GM10266 (cell line): ENCODE results near the gene CHIA.

Experiments used
- DNase-seq: peaks from one replicate; pipeline ENCODE4 v3.0.0; 2012; ENCODE audit errors: extremely low spot score
- CTCF ChIP-seq: IDR thresholded peaks from 2 replicates; pipeline ENCODE4 v1.5.1; 2012; ENCODE audit warnings: mild to moderate bottlenecking, low read depth; ENCODE audit not compliant: control insufficient read depth, insufficient read depth; ENCODE audit errors: missing control alignments

CHIA gene

GRCh38 chr1:111285879-111286278 lies 4.8 kb upstream of the CHIA start:
- TF ChIP-seq CTCF = no peak
- no peak for DNase-seq

- DNase-seq = no peak
- no peak for TF ChIP-seq CTCF
Observed at GRCh38 chr1:111286912-111287311, 3.7 kb upstream of the CHIA start.

- no peak for DNase-seq
Observed at GRCh38 chr1:111289371-111289770, 1.3 kb upstream of the CHIA start.

GRCh38 chr1:111290104-111290503 lies 547 bp upstream of the CHIA start:
- no peak for TF ChIP-seq CTCF
- no peak for DNase-seq

More at GRCh38 chr1:111289371-111289770, 1.3 kb upstream of the CHIA start:
- TF ChIP-seq CTCF = no peak

GRCh38 chr1:111294390-111294789 lies 3.7 kb downstream of the CHIA start:
- no peak for TF ChIP-seq CTCF
- DNase-seq = no peak

GRCh38 chr1:111302374-111302773 lies 11.7 kb downstream of the CHIA start:
- DNase-seq = no peak
- no peak for TF ChIP-seq CTCF

- TF ChIP-seq CTCF = no peak
- no peak for DNase-seq
Observed at GRCh38 chr1:111309690-111310089, 19.0 kb downstream of the CHIA start.
